ENCODE results near the gene AMDHD2.

Gene AMDHD2

GRCh38 chr16:2483939-2484897 lies 36.0 kb upstream of the AMDHD2 start:
- no peak for DNase-seq

GRCh38 chr16:2484898-2485508 lies 35.2 kb upstream of the AMDHD2 start:
- no peak for DNase-seq

GRCh38 chr16:2485811-2486507 lies 34.2 kb upstream of the AMDHD2 start:
- DNase-seq: no peak

GRCh38 chr16:2486645-2487516 lies 33.3 kb upstream of the AMDHD2 start:
- DNase-seq: peak; percentile 17

- DNase-seq: no peak
Observed at GRCh38 chr16:2487517-2487842, 32.7 kb upstream of the AMDHD2 start.

- DNase-seq: no peak
Observed at GRCh38 chr16:2487903-2488531, 32.2 kb upstream of the AMDHD2 start.

- no peak for DNase-seq
Observed at GRCh38 chr16:2489581-2489980, 30.6 kb upstream of the AMDHD2 start.

GRCh38 chr16:2490190-2491105 lies 29.7 kb upstream of the AMDHD2 start:
- DNase-seq: no peak

- DNase-seq: no peak
Observed at GRCh38 chr16:2492292-2492691, 27.9 kb upstream of the AMDHD2 start.

- DNase-seq: no peak
Observed at GRCh38 chr16:2493605-2494004, 26.6 kb upstream of the AMDHD2 start.

- DNase-seq: no peak
Observed at GRCh38 chr16:2494616-2495015, 25.6 kb upstream of the AMDHD2 start.

- DNase-seq: no peak
Observed at GRCh38 chr16:2495041-2495440, 25.1 kb upstream of the AMDHD2 start.

GRCh38 chr16:2496223-2497115 lies 23.7 kb upstream of the AMDHD2 start:
- DNase-seq: no peak

GRCh38 chr16:2497116-2497630 lies 23.0 kb upstream of the AMDHD2 start:
- no peak for DNase-seq

- DNase-seq: no peak
Observed at GRCh38 chr16:2497695-2498484, 22.3 kb upstream of the AMDHD2 start.

GRCh38 chr16:2498531-2499253 lies 21.5 kb upstream of the AMDHD2 start:
- no peak for DNase-seq

GRCh38 chr16:2499454-2499853 lies 20.7 kb upstream of the AMDHD2 start:
- DNase-seq: no peak

- no peak for DNase-seq
Observed at GRCh38 chr16:2499890-2500429, 20.2 kb upstream of the AMDHD2 start.
